DND-41 (cell line): ENCODE data around the gene PMEL.
"Not testable (repeated sequence)": the region's sequence is repeated elsewhere in the genome, so short reads cannot be mapped to it uniquely, and the experiment has no call there.

Experiments
- ATAC-seq: fragments of 200-7000 bp; cut with Tn5 transposase; 3 replicates; pipeline ENCODE4 v1.9.1; 2021; ENCODE audit warnings: low read depth; ENCODE audit not compliant: insufficient read depth
- DNase-seq: peaks from one replicate; pipeline ENCODE4 v3.0.0-alpha.2; 2020
- H2AFZ ChIP-seq: 2 replicates; pipeline ENCODE4 v1.6.0; 2012; ENCODE audit warnings: low read depth, low read length
- H3K27ac ChIP-seq: 2 replicates; pipeline ENCODE4 v1.5.1; 2012; ENCODE audit warnings: low read length, inconsistent platforms
- H3K27me3 ChIP-seq: fragments of 200-600 bp; sonication (generic); 2 replicates; pipeline ENCODE4 v1.6.0; 2012; ENCODE audit warnings: low read length, mild to moderate bottlenecking, inconsistent platforms; ENCODE audit not compliant: insufficient read depth, poor library complexity
- H3K36me3 ChIP-seq: 2 replicates; pipeline ENCODE4 v1.5.1; 2012; ENCODE audit warnings: low read length, inconsistent platforms; ENCODE audit not compliant: insufficient read depth
- H3K4me1 ChIP-seq: 2 replicates; pipeline ENCODE4 v1.5.1; 2012; ENCODE audit warnings: mild to moderate bottlenecking, low read length; ENCODE audit not compliant: insufficient read depth
- H3K4me2 ChIP-seq: 2 replicates; pipeline ENCODE4 v1.6.0; 2012; ENCODE audit warnings: mild to moderate bottlenecking, moderate library complexity, low read length, inconsistent platforms; ENCODE audit not compliant: insufficient read depth
- H3K4me3 ChIP-seq, 2 experiments: fragments of 200-600 bp in 1 of 2; shearing (Covaris generic) in 1 of 2; 2 replicates each; pipeline ENCODE4 v1.5.1; 2012 to 2016; ENCODE audit warnings: inconsistent platforms in 2 of 2, low read length in 2 of 2, mild to moderate bottlenecking in 2 of 2, low read depth in 1 of 2, moderate library complexity in 1 of 2
- H3K79me2 ChIP-seq: 2 replicates; pipeline ENCODE4 v1.6.0; 2012; ENCODE audit warnings: low read length, inconsistent platforms; ENCODE audit not compliant: insufficient read depth
- H3K9ac ChIP-seq: 2 replicates; pipeline ENCODE4 v1.6.0; 2012; ENCODE audit warnings: low read depth, mild to moderate bottlenecking, inconsistent platforms, low read length, moderate library complexity
- H3K9me3 ChIP-seq: 2 replicates; pipeline ENCODE4 v1.5.1; 2012; ENCODE audit warnings: low read length, moderate library complexity, mild to moderate bottlenecking, inconsistent platforms; ENCODE audit not compliant: insufficient read depth, severe bottlenecking
- H4K20me1 ChIP-seq: 2 replicates; pipeline ENCODE4 v1.6.0; 2012; ENCODE audit warnings: low read length; ENCODE audit not compliant: insufficient read depth
- EZH2 ChIP-seq: IDR thresholded peaks from 3 replicates; pipeline ENCODE4 v1.6.1; 2012; ENCODE audit warnings: borderline replicate concordance, low read depth, mild to moderate bottlenecking, moderate library complexity, low read length, inconsistent platforms; ENCODE audit not compliant: severe bottlenecking
- TF ChIP-seq, protein P1 (sequence below): IDR thresholded peaks from 2 replicates; pipeline ENCODE4 v1.5.1; 2012; ENCODE audit warnings: borderline replicate concordance, low read length, moderate library complexity, mild to moderate bottlenecking; ENCODE audit not compliant: poor library complexity, severe bottlenecking; ENCODE audit errors: extremely low read depth

PMEL gene

DNA sequence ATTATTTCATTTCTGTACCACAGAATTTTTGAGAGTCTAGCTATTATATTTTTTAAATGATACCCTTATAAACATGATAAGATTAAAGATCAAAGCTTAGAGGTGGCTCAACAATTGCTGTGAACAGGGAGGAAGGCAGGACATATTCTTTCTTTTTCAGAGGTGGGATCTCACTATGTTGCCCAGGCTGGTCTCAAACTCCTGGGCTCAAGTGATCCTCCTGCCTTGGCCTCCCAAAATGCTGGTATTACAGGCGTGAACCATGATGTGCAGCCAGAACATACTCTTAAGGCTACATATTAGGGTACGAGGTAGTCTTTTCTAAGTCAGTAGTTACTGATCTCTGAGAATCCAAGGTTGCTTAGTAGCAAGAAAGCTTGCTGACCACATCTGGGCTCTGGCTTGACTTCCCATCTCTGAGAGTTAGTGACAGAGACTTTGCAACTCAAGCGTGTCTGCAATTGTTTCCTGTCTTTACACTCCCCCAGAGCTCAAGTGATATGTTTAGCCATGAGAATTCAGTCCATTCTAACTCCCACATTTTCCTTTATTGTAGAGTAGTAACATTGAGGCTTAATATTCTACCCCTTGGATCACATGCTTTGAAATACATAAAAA is 16.6 kb upstream of the PMEL start:
- peaks cover 47% of the 10 kb centered on the region for H3K36me3 ChIP-seq
- H3K9ac ChIP-seq: no peak overlapping the region
- H3K4me1 ChIP-seq: 0 out of 2 replicates have a peak, but pooled peaks cover 2% of the 10 kb centered on the region
- H3K27me3 ChIP-seq: no peaks in the 10 kb centered on the region
- DNase-seq (no peak), ATAC-seq (no peak)
- 0 out of 2 replicates have a peak overlapping the region, but pooled peaks have one; percentile 43 for H3K27ac ChIP-seq
- H3K9me3 ChIP-seq: no peaks in the 10 kb centered on the region
- no peaks in the 10 kb centered on the region for H4K20me1 ChIP-seq
- no peak overlapping the region for H2AFZ ChIP-seq
- TF ChIP-seq, protein P1, sequence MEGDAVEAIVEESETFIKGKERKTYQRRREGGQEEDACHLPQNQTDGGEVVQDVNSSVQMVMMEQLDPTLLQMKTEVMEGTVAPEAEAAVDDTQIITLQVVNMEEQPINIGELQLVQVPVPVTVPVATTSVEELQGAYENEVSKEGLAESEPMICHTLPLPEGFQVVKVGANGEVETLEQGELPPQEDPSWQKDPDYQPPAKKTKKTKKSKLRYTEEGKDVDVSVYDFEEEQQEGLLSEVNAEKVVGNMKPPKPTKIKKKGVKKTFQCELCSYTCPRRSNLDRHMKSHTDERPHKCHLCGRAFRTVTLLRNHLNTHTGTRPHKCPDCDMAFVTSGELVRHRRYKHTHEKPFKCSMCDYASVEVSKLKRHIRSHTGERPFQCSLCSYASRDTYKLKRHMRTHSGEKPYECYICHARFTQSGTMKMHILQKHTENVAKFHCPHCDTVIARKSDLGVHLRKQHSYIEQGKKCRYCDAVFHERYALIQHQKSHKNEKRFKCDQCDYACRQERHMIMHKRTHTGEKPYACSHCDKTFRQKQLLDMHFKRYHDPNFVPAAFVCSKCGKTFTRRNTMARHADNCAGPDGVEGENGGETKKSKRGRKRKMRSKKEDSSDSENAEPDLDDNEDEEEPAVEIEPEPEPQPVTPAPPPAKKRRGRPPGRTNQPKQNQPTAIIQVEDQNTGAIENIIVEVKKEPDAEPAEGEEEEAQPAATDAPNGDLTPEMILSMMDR: no peak
- TF ChIP-seq EZH2: no peak
- no peak overlapping the region for H3K4me3 ChIP-seq
- no peak overlapping the region for H3K4me2 ChIP-seq
- peaks cover 23% of the 10 kb centered on the region for H3K79me2 ChIP-seq

DNA sequence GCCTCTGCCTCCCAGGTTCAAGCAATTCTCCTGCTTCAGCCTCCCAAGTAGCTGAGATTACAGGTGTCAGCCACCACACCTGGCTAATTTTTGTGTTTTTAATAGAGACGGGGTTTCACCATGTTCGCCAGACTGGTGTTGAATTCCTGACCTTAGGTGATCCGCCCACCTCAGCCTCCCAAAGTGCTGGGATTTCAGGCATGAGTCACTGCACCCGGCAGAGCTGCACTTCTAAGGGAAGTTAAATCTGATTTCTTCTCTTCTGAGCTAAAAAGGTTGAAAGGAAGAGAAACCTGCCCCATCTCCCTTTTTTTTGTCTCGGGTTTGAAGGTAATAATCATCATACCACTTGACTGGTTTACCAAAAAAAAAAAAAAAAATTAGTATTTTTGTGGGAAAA is 16.0 kb upstream of the PMEL start:
- peaks cover 45% of the 10 kb centered on the region for H3K36me3 ChIP-seq
- not testable (repeated sequence) for H3K4me1 ChIP-seq, ATAC-seq, DNase-seq, H3K9ac ChIP-seq, H3K9me3 ChIP-seq, H2AFZ ChIP-seq, H4K20me1 ChIP-seq, H3K27me3 ChIP-seq, H3K4me3 ChIP-seq, H3K27ac ChIP-seq, H3K4me2 ChIP-seq
- peaks cover 28% of the 10 kb centered on the region for H3K79me2 ChIP-seq

DNA sequence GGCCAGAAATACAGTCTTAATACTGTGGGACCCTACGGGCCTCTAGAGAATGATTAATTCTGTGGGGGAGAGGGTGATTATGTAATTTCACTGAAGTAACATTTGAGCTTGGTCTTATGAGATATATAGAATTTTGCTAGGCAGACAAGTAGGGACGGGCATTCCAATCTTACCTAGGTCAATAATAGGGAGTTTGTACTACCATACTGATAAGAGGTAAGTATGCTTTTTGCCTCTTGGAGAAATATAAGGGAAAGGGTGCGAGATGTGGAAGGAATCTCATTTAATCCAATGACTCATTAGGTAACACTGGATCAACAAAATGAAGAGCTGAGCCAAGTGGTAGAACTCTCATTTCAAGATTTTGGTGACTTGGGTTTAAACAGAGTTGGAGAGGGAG is 13.2 kb upstream of the PMEL start:
- Histone ChIP-seq H3K27ac (no peak overlapping the region), H3K9me3 (no peaks in the 10 kb centered on the region), H4K20me1 (0 out of 2 replicates have a peak, but pooled peaks cover 2% of the 10 kb centered on the region), H3K36me3 (peaks cover 40% of the 10 kb centered on the region), H3K4me2 (no peak overlapping the region), H3K9ac (no peak overlapping the region), H3K27me3 (no peaks in the 10 kb centered on the region), H3K79me2 (peaks cover 54% of the 10 kb centered on the region), H2AFZ (no peak overlapping the region), H3K4me1 (peaks cover 22% of the 10 kb centered on the region), H3K4me3 (no peak overlapping the region)
- ATAC-seq (no peak), DNase-seq (no peak)
- TF ChIP-seq, protein P1: no peak
- TF ChIP-seq EZH2: no peak

DNA sequence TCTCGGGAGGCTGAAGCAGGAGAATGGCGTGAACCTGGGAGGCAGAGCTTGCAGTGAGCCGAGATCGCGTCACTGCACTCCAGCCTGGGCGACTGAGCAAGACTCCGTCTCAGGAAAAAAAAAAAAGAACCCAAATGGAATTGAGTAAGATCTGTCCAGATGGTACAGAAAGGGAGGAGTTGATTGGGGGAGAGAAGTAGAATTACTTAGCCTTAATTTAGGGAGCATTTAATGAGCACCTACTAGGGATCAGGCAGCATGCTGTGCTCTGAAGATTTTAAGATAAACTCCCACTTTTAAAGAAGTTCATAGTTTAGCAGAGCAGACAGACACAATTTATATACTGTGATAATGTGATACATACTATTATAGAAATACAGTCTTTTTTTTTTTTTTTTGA is 12.6 kb upstream of the PMEL start:
- no peak for ATAC-seq
- TF ChIP-seq, protein P1: no peak
- no peak for TF ChIP-seq EZH2
- H3K9ac ChIP-seq: no peak overlapping the region
- no peak overlapping the region for H3K4me3 ChIP-seq
- H3K27ac ChIP-seq: no peak overlapping the region
- no peak overlapping the region for H3K4me2 ChIP-seq
- peaks cover 36% of the 10 kb centered on the region for H3K36me3 ChIP-seq
- DNase-seq: no peak
- H2AFZ ChIP-seq: no peak overlapping the region
- 0 out of 2 replicates have a peak, but pooled peaks cover 2% of the 10 kb centered on the region for H4K20me1 ChIP-seq
- H3K4me1 ChIP-seq: peaks cover 22% of the 10 kb centered on the region
- no peaks in the 10 kb centered on the region for H3K27me3 ChIP-seq
- peaks cover 56% of the 10 kb centered on the region for H3K79me2 ChIP-seq
- H3K9me3 ChIP-seq: no peaks in the 10 kb centered on the region
